ENCODE data around the gene CRABP1. TPM values are rescaled to one million over a fixed set of nuclear protein-coding genes. Genes with fewer than 3 reads are reported as not detected.

CRABP1 gene
- polyA plus RNA-seq, 1 donor from 2014 or later = 7.0 TPM

DNA sequence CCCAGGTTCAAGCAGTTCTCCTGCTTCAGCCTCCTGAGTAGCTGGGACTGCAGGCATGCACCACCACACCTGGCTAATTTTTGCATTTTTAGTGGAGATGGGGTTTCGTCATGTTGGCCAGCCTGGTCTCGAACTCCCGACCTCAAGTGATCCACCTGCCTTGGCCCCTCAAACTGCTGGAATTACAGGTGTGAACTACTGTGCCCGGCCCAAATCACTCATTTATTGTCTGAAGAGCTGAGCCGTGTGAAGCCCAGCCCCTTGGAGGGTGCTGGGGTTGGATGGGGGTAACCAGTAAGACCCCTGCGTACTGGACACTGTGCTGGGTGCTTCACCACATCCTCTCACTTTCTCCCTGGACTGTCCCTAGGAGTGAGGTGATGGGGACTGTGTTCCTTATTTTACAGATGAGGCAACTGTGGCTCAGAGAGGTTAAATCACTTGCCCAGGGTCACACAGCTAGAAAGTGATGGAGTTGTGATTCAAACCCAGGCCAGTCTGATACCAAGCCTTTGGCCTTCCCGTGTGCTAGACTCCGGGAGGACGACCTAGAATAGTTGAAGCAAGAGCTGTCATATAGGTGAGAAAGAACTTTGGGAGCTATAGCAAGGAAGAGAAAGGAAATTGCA is 56.1 kb downstream of the CRABP1 start:
- Histone ChIP-seq H3F3A (ENCODE audit: insufficient read depth, low read length, poor library complexity, severe bottlenecking) (no peaks in the 10 kb centered on the region), H3K36me3 (ENCODE audit: insufficient read depth, low read length) (no peaks in the 10 kb centered on the region), H3K9me3 (ENCODE audit: low read length) (no peaks in the 10 kb centered on the region), H3K9me2 (ENCODE audit: insufficient read depth, low read length) (no peaks in the 10 kb centered on the region), H3K4me3 (ENCODE audit: low read length) (no peak overlapping the region), H3K27ac (ENCODE audit: low read length) (no peak overlapping the region), H3K9ac (ENCODE audit: low read length) (no peak overlapping the region), H4K20me1 (ENCODE audit: insufficient read depth) (no peaks in the 10 kb centered on the region), H3K79me2 (replicated peaks; ENCODE audit: insufficient read depth, low read length) (no peaks in the 10 kb centered on the region), H3K4me2 (ENCODE audit: low read length) (no peak overlapping the region), H3K27me3 (ENCODE audit: insufficient read depth, low read depth, low read length) (no peaks in the 10 kb centered on the region), H2AFZ (ENCODE audit: low read depth, low read length) (no peak overlapping the region)
- TF ChIP-seq, protein P1, sequence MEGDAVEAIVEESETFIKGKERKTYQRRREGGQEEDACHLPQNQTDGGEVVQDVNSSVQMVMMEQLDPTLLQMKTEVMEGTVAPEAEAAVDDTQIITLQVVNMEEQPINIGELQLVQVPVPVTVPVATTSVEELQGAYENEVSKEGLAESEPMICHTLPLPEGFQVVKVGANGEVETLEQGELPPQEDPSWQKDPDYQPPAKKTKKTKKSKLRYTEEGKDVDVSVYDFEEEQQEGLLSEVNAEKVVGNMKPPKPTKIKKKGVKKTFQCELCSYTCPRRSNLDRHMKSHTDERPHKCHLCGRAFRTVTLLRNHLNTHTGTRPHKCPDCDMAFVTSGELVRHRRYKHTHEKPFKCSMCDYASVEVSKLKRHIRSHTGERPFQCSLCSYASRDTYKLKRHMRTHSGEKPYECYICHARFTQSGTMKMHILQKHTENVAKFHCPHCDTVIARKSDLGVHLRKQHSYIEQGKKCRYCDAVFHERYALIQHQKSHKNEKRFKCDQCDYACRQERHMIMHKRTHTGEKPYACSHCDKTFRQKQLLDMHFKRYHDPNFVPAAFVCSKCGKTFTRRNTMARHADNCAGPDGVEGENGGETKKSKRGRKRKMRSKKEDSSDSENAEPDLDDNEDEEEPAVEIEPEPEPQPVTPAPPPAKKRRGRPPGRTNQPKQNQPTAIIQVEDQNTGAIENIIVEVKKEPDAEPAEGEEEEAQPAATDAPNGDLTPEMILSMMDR (IDR thresholded peaks at IDR 0.05; ENCODE audit: poor library complexity, severe bottlenecking) = no peak
- TF ChIP-seq RAD21 (conservative IDR thresholded peaks at IDR 0.05) = no peak
- no peak for TF ChIP-seq MXI1 (conservative IDR thresholded peaks at IDR 0.05; ENCODE audit: poor library complexity, severe bottlenecking)
- TF ChIP-seq EZH2 (IDR thresholded peaks at IDR 0.05; ENCODE audit: borderline replicate concordance, insufficient read depth, low read length, poor library complexity, severe bottlenecking) = no peak
- TF ChIP-seq POLR2AphosphoS5 (IDR thresholded peaks at IDR 0.05) = no peak
- TF ChIP-seq, protein P2, sequence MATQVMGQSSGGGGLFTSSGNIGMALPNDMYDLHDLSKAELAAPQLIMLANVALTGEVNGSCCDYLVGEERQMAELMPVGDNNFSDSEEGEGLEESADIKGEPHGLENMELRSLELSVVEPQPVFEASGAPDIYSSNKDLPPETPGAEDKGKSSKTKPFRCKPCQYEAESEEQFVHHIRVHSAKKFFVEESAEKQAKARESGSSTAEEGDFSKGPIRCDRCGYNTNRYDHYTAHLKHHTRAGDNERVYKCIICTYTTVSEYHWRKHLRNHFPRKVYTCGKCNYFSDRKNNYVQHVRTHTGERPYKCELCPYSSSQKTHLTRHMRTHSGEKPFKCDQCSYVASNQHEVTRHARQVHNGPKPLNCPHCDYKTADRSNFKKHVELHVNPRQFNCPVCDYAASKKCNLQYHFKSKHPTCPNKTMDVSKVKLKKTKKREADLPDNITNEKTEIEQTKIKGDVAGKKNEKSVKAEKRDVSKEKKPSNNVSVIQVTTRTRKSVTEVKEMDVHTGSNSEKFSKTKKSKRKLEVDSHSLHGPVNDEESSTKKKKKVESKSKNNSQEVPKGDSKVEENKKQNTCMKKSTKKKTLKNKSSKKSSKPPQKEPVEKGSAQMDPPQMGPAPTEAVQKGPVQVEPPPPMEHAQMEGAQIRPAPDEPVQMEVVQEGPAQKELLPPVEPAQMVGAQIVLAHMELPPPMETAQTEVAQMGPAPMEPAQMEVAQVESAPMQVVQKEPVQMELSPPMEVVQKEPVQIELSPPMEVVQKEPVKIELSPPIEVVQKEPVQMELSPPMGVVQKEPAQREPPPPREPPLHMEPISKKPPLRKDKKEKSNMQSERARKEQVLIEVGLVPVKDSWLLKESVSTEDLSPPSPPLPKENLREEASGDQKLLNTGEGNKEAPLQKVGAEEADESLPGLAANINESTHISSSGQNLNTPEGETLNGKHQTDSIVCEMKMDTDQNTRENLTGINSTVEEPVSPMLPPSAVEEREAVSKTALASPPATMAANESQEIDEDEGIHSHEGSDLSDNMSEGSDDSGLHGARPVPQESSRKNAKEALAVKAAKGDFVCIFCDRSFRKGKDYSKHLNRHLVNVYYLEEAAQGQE (IDR thresholded peaks at IDR 0.05; ENCODE audit: borderline replicate concordance) = no peak
- no peak for TF ChIP-seq TAF1 (IDR thresholded peaks at IDR 0.05; ENCODE audit: low read depth)
- no peak for TF ChIP-seq SMC3 (conservative IDR thresholded peaks at IDR 0.05; ENCODE audit: poor library complexity)

DNA sequence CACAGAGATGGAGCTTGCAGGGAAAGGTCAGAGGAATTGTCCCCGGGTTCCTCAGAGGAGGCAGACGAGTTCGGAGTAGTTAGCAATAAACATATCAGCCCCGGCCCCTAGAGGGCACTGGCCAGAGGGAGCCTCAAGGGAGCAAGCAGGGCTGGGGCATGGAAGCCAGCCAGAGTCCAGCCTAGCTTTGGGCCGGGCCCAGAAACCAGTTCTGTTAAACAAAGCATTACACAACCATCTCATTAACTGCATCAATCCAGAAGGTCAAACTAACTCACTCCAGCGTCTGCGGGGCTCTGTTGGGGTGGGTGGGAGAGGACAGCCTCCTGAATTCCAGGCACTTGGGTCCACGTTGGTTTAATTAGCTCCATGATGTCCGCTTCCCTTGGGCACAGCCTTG is 56.8 kb downstream of the CRABP1 start:
- H3K27me3 ChIP-seq (ENCODE audit: insufficient read depth, low read depth, low read length) = no peaks in the 10 kb centered on the region
- no peaks in the 10 kb centered on the region for H4K20me1 ChIP-seq (ENCODE audit: insufficient read depth)
- no peak for TF ChIP-seq EP300 (conservative IDR thresholded peaks at IDR 0.05; ENCODE audit: poor library complexity, severe bottlenecking)
- TF ChIP-seq, protein P2 (IDR thresholded peaks at IDR 0.05; ENCODE audit: borderline replicate concordance) = no peak
- TF ChIP-seq RAD21 (conservative IDR thresholded peaks at IDR 0.05) = no peak
- no peak for TF ChIP-seq MXI1 (conservative IDR thresholded peaks at IDR 0.05; ENCODE audit: poor library complexity, severe bottlenecking)
- TF ChIP-seq POLR2AphosphoS5 (IDR thresholded peaks at IDR 0.05) = no peak
- no peak for TF ChIP-seq EZH2 (IDR thresholded peaks at IDR 0.05; ENCODE audit: borderline replicate concordance, insufficient read depth, low read length, poor library complexity, severe bottlenecking)
- TF ChIP-seq SMC3 (conservative IDR thresholded peaks at IDR 0.05; ENCODE audit: poor library complexity) = no peak
- no peak for TF ChIP-seq TAF1 (IDR thresholded peaks at IDR 0.05; ENCODE audit: low read depth)
- TF ChIP-seq, protein P1 (IDR thresholded peaks at IDR 0.05; ENCODE audit: poor library complexity, severe bottlenecking) = no peak
- H3K4me2 ChIP-seq (ENCODE audit: low read length) = no peak overlapping the region
- no peaks in the 10 kb centered on the region for H3K9me2 ChIP-seq (ENCODE audit: insufficient read depth, low read length)
- no peak overlapping the region for H2AFZ ChIP-seq (ENCODE audit: low read depth, low read length)
- no peaks in the 10 kb centered on the region for H3K79me2 ChIP-seq (replicated peaks; ENCODE audit: insufficient read depth, low read length)
- no peaks in the 10 kb centered on the region for H3F3A ChIP-seq (ENCODE audit: insufficient read depth, low read length, poor library complexity, severe bottlenecking)
- H3K27ac ChIP-seq (ENCODE audit: low read length) = no peak overlapping the region
- H3K9ac ChIP-seq (ENCODE audit: low read length) = no peak overlapping the region
- H3K36me3 ChIP-seq (ENCODE audit: insufficient read depth, low read length) = no peaks in the 10 kb centered on the region
- H3K4me3 ChIP-seq (ENCODE audit: low read length) = no peak overlapping the region
- no peaks in the 10 kb centered on the region for H3K9me3 ChIP-seq (ENCODE audit: low read length)

All from neural cell (in vitro differentiated cells).